CD4-positive, alpha-beta memory T cell (primary cell): ENCODE measurements around the gene ADGRV1. TPM values are rescaled to one million over a fixed set of nuclear protein-coding genes. Genes with fewer than 3 reads are reported as not detected.

Source experiments
- CTCF ChIA-PET: fragments of 350-600 bp; sonication (Branson Sonifier 250); formaldehyde crosslinking; loops from one replicate; lab custom pipeline; 2021; ENCODE audit warnings: inconsistent platforms; ENCODE audit not compliant: partially characterized antibody; lab: Charles Lee
- POLR2A ChIA-PET: fragments of 350-600 bp; sonication (Branson Sonifier 250); formaldehyde crosslinking; loops from one replicate; lab custom pipeline; 2021; ENCODE audit not compliant: partially characterized antibody; lab: Charles Lee
- DNase-seq, 5 donors: peaks; one replicate each; pipeline versions ENCODE4 v3.0.0 to v3.0.0-alpha.2; 2020 to 2022; ENCODE audit warnings: mixed read lengths in 1 of 5
- H3K27ac ChIP-seq: one replicate; pipeline ENCODE4 v1.7.0; 2013; ENCODE audit warnings: low read depth, low read length
- H3K27me3 ChIP-seq: 2 replicates; pipeline ENCODE4 v1.7.0; 2013; ENCODE audit warnings: mild to moderate bottlenecking, low read length, moderate library complexity; ENCODE audit not compliant: insufficient read depth
- H3K36me3 ChIP-seq: 2 replicates; pipeline ENCODE4 v1.7.0; 2013; ENCODE audit warnings: mild to moderate bottlenecking, low read length, moderate library complexity; ENCODE audit not compliant: insufficient read depth
- H3K4me1 ChIP-seq: 2 replicates; pipeline ENCODE4 v1.7.0; 2013; ENCODE audit warnings: mild to moderate bottlenecking, low read length, moderate library complexity; ENCODE audit not compliant: insufficient read depth
- H3K4me3 ChIP-seq, 2 donors: one replicate each; pipeline ENCODE4 v1.7.0; 2013; ENCODE audit warnings: low read length in 2 of 2, mild to moderate bottlenecking in 1 of 2
- H3K9me3 ChIP-seq, 2 donors: one replicate each; pipeline ENCODE4 v1.7.0; 2013; ENCODE audit warnings: low read length in 2 of 2, control low read depth in 1 of 2; ENCODE audit not compliant: control insufficient read depth in 1 of 2
- H3K27ac Mint-ChIP-seq, 7 donors: one replicate each; pipeline ENCODE4 v1.8.0; 2020 to 2021; ENCODE audit warnings: mixed read lengths in 7 of 7, mild to moderate bottlenecking in 6 of 7, inconsistent platforms in 3 of 7, moderate library complexity in 3 of 7
- H3K27me3 Mint-ChIP-seq, 2 donors: one replicate each; pipeline ENCODE4 v1.8.0; 2020 to 2021; ENCODE audit warnings: mixed read lengths in 2 of 2
- H3K36me3 Mint-ChIP-seq, 2 donors: one replicate each; pipeline ENCODE4 v1.8.0; 2020 to 2021; ENCODE audit warnings: mixed read lengths in 2 of 2, inconsistent platforms in 1 of 2, mild to moderate bottlenecking in 1 of 2
- H3K4me1 Mint-ChIP-seq, 4 donors: one replicate each; pipeline ENCODE4 v1.8.0; 2020 to 2021; ENCODE audit warnings: mixed read lengths in 4 of 4, mild to moderate bottlenecking in 1 of 4
- H3K4me3 Mint-ChIP-seq, 8 donors: one replicate each; pipeline ENCODE4 v1.8.0; 2020 to 2021; ENCODE audit warnings: mixed read lengths in 8 of 8, mild to moderate bottlenecking in 7 of 8, moderate library complexity in 6 of 8, inconsistent platforms in 3 of 8
- H3K9me3 Mint-ChIP-seq, 8 donors: one replicate each; pipeline ENCODE4 v1.8.0; 2020 to 2021; ENCODE audit warnings: mixed read lengths in 8 of 8, mild to moderate bottlenecking in 5 of 8, inconsistent platforms in 3 of 8, moderate library complexity in 1 of 8
- intact Hi-C: fragments of 100-400 bp; cut with micrococcal nuclease; formaldehyde crosslinking; loops from one replicate; pipeline ENCODE4 v1.15.1; 2023
- polyA plus RNA-seq, 2 donors: library from polyadenylated mRNA; unstranded; fragments of 300-500 nt; fragmentation: Illumina TruSeq; gene quantifications; one replicate each; pipeline ENCODE4 v1.2.3, GENCODE V29; 2021
- total RNA-seq, 2 experiments: library from RNA; stranded (reverse); gene quantifications; one replicate each; pipeline ENCODE4 v1.2.3, GENCODE V29; 2021

Gene ADGRV1
- total and polyA plus RNA-seq, 4 experiments from 2014 or later = 0.09 to 0.22 TPM; not detected in 2

DNA sequence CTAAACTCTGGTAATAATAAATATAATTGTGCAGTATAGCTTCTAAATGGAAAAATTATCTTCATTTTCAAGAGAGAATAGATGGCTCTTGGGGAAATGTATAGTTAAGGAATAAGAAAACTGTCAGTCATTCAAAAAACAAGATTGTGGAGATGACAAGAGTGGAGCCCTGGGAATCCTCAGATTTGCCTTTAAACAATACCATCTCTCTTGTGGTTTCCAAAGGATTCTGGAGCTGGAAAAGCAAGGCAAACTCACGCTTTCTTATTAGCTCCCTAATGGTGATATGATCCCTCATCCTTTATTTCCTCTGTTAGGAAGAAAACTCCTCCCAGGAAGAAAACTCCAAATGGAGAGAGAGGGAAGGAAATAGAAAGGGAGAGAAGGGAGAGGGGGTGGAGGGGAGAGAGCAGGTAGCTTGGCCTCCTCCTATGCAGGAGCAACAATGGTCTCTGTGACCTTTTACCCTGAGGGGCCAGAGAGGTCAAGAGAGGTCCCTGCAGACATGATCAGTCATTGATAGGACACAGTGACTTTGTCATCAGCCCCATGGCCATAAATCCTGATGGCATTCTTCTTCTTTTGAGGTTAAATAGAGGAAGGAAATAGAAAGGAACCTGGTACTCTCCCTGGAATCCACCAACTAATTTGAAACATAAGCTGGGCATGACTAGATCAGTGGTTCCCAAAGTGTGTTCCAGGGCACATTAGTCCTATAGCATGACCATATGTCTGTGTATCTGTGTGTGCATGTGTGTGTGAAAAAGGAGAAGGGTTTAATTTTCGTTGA, 512.4 kb downstream of the ADGRV1 start:
- no peaks in the 10 kb centered on the region for H3K4me1 ChIP-seq
- no peaks in the 10 kb centered on the region for H3K9me3 ChIP-seq
- DNase-seq = no peak
- H3K4me3 Mint-ChIP-seq = no peak overlapping the region
- ChIA-PET CTCF (no interaction called here), POLR2A (no interaction called here)
- no peaks in the 10 kb centered on the region for H3K36me3 Mint-ChIP-seq
- peaks cover 0 to 2% (median 0%) of the 10 kb centered on the region in 8 donors for H3K9me3 Mint-ChIP-seq
- no peak overlapping the region for H3K27ac Mint-ChIP-seq
- H3K4me1 Mint-ChIP-seq = no peaks in the 10 kb centered on the region
- H3K4me3 ChIP-seq = no peak overlapping the region
- no peaks in the 10 kb centered on the region for H3K36me3 ChIP-seq
- no peak overlapping the region for H3K27ac ChIP-seq
- intact Hi-C loops = no loop called here
- H3K27me3 Mint-ChIP-seq = peaks cover 1 to 7% of the 10 kb centered on the region in 2 donors
- H3K27me3 ChIP-seq = no peaks in the 10 kb centered on the region

DNA sequence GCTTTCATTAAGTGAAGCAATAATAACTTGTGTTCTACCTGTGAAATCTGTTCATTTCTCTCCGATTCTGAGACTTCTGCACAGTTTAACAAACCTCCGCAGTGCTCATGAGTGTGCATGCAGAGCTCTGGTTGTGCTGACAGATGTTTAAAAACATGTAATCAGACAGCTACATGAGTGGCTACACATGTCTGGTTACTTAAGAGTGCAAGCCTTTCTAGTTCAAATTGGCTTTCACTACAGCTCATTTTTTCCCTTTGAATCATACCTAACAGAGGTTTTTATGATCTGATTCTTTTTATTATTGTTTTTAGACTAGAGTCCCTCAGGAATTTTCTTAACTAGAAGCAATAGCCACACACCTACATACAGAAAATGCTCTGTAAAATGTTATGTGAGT, 514.3 kb downstream of the ADGRV1 start:
- Mint-ChIP-seq H3K4me1 (no peaks in the 10 kb centered on the region), H3K27ac (no peak overlapping the region), H3K27me3 (peaks cover 0 to 1% of the 10 kb centered on the region in 2 donors), H3K4me3 (no peak overlapping the region), H3K36me3 (no peaks in the 10 kb centered on the region), H3K9me3 (peaks cover 0 to 2% (median 0%) of the 10 kb centered on the region in 8 donors)
- Histone ChIP-seq H3K27ac (no peak overlapping the region), H3K36me3 (no peaks in the 10 kb centered on the region), H3K27me3 (no peaks in the 10 kb centered on the region), H3K4me3 (no peak overlapping the region), H3K4me1 (no peaks in the 10 kb centered on the region), H3K9me3 (no peaks in the 10 kb centered on the region)
- intact Hi-C loops = no loop called here
- DNase-seq = no peak
- POLR2A ChIA-PET = no interaction called here
- CTCF ChIA-PET = no interaction called here

DNA sequence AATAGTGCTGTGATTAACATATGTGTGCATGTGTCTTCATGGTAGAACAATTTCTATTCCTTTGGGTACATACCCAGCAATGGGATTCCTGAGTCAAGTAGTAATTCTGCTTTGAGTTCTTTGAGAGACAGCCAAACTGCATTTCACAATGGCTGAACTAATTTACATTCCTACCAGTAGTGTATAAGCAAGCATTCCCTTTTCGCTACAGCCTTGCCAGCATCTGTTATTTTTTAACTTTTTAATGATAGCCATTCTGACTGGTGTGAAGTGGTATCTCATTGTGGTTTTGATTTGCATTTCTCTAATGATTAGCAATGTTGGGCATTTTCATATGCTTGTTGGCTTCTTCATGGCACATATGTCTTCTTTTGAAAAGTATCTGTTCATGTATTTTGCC, 516.0 kb downstream of the ADGRV1 start:
- DNase-seq = no peak
- Mint-ChIP-seq H3K4me1 (no peaks in the 10 kb centered on the region), H3K4me3 (no peak overlapping the region), H3K9me3 (peaks cover 0 to 2% (median 0%) of the 10 kb centered on the region in 8 donors), H3K36me3 (no peaks in the 10 kb centered on the region), H3K27ac (no peak overlapping the region), H3K27me3 (peaks cover 0 to 1% of the 10 kb centered on the region in 2 donors)
- Histone ChIP-seq H3K4me3 (no peak overlapping the region), H3K9me3 (no peaks in the 10 kb centered on the region), H3K4me1 (no peaks in the 10 kb centered on the region), H3K27me3 (no peaks in the 10 kb centered on the region), H3K27ac (no peak overlapping the region), H3K36me3 (no peaks in the 10 kb centered on the region)
- intact Hi-C loops = no loop called here
- CTCF ChIA-PET = no interaction called here
- POLR2A ChIA-PET = no interaction called here

DNA sequence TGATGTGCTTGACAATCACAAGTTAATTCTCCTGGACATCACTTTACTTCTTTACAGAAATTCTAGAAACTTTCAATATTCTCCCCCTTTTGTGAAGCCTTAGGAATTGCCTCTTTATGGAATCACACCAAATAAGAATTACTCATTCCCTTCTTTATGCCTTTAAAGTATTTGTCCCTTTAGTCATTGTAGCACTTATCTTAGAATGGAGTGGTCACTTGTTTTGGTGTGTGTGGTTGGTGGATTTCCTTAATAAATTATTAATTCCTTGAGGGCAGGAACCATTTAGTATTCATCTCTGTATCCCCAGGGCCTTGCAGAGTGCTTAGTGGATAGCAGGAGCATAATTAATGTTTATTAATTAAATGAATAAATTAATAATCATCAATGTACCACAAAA, 517.5 kb downstream of the ADGRV1 start:
- no peak overlapping the region for H3K27ac ChIP-seq
- POLR2A ChIA-PET = no interaction called here
- H3K36me3 ChIP-seq = no peaks in the 10 kb centered on the region
- intact Hi-C loops = no loop called here
- DNase-seq = no peak
- no peaks in the 10 kb centered on the region for H3K9me3 ChIP-seq
- Mint-ChIP-seq H3K36me3 (no peaks in the 10 kb centered on the region), H3K4me1 (no peaks in the 10 kb centered on the region), H3K9me3 (peaks cover 0 to 2% (median 0%) of the 10 kb centered on the region in 8 donors), H3K27ac (no peak overlapping the region), H3K27me3 (peaks cover 1 to 2% of the 10 kb centered on the region in 2 donors), H3K4me3 (no peak overlapping the region)
- H3K4me3 ChIP-seq = no peak overlapping the region
- no peaks in the 10 kb centered on the region for H3K27me3 ChIP-seq
- CTCF ChIA-PET = no interaction called here
- H3K4me1 ChIP-seq = no peaks in the 10 kb centered on the region

DNA sequence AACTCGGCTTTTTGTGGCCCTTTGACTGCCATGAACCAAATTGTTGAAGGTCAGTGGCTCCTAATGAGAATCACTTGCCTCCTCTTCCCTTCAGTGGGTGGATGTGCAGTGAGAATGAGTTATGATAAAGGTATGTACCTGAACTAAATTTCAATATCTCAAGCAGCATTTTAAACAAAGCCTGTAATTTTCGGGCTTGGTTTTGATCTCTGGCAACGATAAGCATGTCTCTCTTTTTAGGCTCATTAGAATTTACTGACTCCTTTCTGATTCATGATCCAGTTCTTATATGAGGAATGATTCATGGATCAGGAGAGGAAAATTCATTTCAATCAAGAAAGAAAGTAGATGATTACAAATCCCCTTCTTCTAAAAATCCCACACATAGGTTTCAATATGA, 519.0 kb downstream of the ADGRV1 start:
- no peak for DNase-seq
- Mint-ChIP-seq H3K36me3 (no peaks in the 10 kb centered on the region), H3K4me1 (no peaks in the 10 kb centered on the region), H3K27ac (no peak overlapping the region), H3K4me3 (no peak overlapping the region), H3K27me3 (peaks cover 0 to 2% of the 10 kb centered on the region in 2 donors), H3K9me3 (peaks cover 0 to 2% (median 0%) of the 10 kb centered on the region in 8 donors)
- Histone ChIP-seq H3K4me3 (no peak overlapping the region), H3K36me3 (no peaks in the 10 kb centered on the region), H3K27me3 (no peaks in the 10 kb centered on the region), H3K27ac (no peak overlapping the region), H3K9me3 (no peaks in the 10 kb centered on the region), H3K4me1 (no peaks in the 10 kb centered on the region)
- intact Hi-C loops = no loop called here
- ChIA-PET POLR2A (no interaction called here), CTCF (interaction anchor here (1.0 kb wide), 1 partner anchor 30 kb away, joined by 3 read pairs; no protein-coding TSS in a partner anchor)

DNA sequence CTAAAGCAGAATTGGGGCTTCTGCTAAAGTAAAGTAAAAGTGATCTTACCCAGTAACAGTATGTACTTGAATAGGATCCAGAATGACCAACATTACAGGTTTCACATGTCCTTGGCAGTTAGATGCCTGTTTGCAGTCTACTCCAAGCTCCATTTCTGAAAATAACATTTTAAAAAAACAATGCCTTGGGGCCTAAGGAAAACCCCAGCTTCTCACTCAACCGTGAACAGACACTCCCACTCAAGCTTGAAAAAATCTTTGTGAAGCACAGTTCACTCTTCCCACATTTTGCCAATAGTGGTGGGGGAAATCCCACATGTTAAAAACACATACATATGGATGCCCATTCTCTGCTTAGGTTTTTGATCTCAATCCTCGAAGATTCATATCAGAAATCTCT, 520.4 kb downstream of the ADGRV1 start:
- Mint-ChIP-seq H3K27ac (no peak overlapping the region), H3K9me3 (peaks cover 0 to 2% (median 0%) of the 10 kb centered on the region in 8 donors), H3K4me1 (no peaks in the 10 kb centered on the region), H3K4me3 (no peak overlapping the region), H3K36me3 (no peaks in the 10 kb centered on the region), H3K27me3 (peaks cover 3 to 4% of the 10 kb centered on the region in 2 donors)
- DNase-seq = no peak
- ChIA-PET CTCF (no interaction called here), POLR2A (no interaction called here)
- no peaks in the 10 kb centered on the region for H3K4me1 ChIP-seq
- H3K27me3 ChIP-seq = no peaks in the 10 kb centered on the region
- H3K27ac ChIP-seq = no peak overlapping the region
- H3K36me3 ChIP-seq = no peaks in the 10 kb centered on the region
- intact Hi-C loops = no loop called here
- H3K4me3 ChIP-seq = no peak overlapping the region
- H3K9me3 ChIP-seq = no peaks in the 10 kb centered on the region

DNA sequence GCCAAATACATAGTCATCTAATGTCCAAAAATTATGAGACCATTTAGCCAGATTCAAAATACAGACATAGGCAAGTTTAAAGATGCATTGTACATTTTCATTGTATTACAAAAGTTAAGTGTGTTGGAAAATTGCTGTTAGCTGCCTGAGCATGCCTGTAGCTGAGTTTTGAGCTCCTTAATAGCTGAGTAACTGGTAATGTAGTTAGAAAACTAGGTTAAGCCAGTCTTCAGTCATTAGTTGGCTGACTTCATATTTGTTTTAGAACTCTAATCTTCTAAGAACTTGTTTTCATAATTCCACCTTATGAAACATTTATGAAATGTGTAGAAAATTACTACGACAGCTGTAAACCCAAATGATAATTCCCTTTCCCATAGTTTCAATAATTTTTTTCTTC, 531.2 kb downstream of the ADGRV1 start:
- no peak for DNase-seq
- Histone ChIP-seq H3K4me3 (no peak overlapping the region), H3K9me3 (no peaks in the 10 kb centered on the region), H3K27ac (no peak overlapping the region), H3K36me3 (no peaks in the 10 kb centered on the region), H3K4me1 (no peaks in the 10 kb centered on the region), H3K27me3 (no peaks in the 10 kb centered on the region)
- CTCF ChIA-PET = no interaction called here
- POLR2A ChIA-PET = no interaction called here
- Mint-ChIP-seq H3K27ac (no peak overlapping the region), H3K4me1 (no peaks in the 10 kb centered on the region), H3K9me3 (no peaks in the 10 kb centered on the region), H3K36me3 (no peaks in the 10 kb centered on the region), H3K4me3 (no peak overlapping the region), H3K27me3 (peaks cover 0 to 5% of the 10 kb centered on the region in 2 donors)
- intact Hi-C loops = no loop called here
